Measurements from ENCODE around the gene VGLL3.

VGLL3 gene

DNA sequence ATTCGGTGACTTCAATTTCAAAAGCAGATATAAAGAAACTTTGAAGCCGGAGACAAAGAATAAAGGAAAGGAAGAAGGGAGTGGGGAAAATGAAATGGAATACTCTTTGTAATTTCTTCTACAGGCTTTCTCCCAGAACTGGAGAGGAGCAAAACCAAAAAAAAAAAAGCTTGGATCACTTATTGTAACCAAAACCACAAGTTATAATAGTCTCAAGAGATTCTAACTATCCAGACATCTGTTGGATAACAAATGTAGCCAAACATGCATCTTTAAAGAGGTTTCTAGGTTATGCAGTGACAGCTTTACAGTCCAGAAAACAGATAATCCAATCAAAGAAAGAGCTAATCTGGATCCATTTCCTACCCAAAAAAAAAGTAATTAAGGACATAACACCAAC is 36.2 kb downstream of the VGLL3 start:
- in situ Hi-C loops (cut with HindIII; ENCODE audit: low sequenced_read_pairs), result no loop called here

DNA sequence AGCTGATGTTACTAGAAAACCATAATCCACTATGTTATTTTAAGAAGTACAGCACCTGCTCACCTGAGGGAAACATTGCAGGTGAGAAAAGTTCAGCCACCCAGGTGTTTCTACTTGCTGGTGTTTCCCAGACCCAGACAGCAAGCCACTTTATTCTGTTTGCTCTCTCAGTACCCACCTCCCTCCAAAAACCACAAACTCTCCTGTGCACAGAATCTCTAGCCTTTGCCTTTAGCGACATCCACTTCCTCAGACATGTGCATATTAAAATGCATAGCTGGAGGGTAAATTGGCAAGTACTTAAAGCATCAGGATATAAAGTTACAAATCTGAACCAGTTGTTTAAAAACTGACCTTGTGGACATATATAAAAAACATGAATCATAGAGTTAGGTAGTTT is 36.7 kb downstream of the VGLL3 start:
- in situ Hi-C loops (cut with HindIII; ENCODE audit: low sequenced_read_pairs), result no loop called here

DNA sequence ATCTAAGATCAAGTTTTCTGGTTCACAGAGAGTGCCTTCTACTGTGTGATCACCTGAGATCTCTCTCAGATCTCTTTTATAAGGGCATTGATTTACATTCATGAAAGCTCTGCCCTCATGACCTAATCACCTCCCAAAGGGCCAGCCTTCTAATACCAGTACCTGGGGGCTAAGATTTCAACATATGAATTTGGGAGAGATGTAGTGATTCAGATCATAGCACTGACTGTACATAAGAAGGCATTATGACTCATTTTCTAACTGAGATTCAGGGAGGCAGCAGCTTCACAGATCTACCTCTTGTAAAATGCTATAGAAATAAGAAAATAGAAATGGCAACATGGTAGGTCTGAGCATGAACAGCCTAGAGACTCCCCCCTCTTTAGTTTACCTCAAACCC is 39.6 kb downstream of the VGLL3 start:
- in situ Hi-C loops (cut with HindIII; ENCODE audit: low sequenced_read_pairs), result no loop called here

- in situ Hi-C loops (cut with HindIII; ENCODE audit: low sequenced_read_pairs), result no loop called here
Observed at GRCh38 chr3:86950717-86951116, 40.2 kb downstream of the VGLL3 start.

DNA sequence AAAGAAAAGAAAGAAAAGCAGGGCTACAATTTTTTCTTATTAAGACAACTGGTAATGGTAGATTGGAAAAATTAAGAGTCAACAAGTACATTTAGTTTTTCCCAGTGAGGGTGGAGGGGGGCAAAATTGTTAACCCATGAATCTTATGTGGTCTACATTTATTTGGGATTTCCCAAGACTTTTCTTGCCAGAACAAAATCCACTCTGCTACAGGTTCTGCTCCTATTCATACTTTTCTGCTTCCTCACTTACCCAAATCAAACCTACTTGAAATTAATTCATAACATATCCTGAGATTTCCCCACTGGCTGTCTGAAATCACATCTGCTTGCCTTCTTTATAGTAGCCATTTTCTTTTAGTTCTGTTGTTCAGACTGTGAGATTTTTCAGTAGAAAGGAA is 41.1 kb downstream of the VGLL3 start:
- in situ Hi-C loops (cut with HindIII; ENCODE audit: low sequenced_read_pairs), result no loop called here

GRCh38 chr3:86948822-86949221 is 42.1 kb downstream of the VGLL3 start:
- in situ Hi-C loops (cut with HindIII; ENCODE audit: low sequenced_read_pairs), result no loop called here

DNA sequence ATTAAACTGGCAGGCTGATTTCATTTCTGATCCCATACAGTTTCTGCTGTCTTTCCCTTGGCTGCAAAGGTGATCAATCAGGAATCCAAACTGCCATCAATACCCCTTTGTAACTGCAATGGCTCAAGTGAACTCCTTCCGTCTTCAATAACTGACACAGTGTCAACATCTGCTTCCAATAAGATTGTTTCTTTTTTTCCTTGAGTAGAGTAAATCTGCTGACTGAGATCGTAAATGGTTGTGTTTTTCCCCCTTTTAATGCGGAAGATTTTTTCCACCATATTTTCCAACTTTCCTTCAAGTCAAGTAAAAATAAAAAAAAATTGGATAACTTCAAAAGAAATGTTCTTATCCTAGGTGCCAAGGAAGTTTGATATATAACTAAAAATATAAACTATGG is 48.7 kb downstream of the VGLL3 start:
- in situ Hi-C loops (cut with HindIII; ENCODE audit: low sequenced_read_pairs), result no loop called here

DNA sequence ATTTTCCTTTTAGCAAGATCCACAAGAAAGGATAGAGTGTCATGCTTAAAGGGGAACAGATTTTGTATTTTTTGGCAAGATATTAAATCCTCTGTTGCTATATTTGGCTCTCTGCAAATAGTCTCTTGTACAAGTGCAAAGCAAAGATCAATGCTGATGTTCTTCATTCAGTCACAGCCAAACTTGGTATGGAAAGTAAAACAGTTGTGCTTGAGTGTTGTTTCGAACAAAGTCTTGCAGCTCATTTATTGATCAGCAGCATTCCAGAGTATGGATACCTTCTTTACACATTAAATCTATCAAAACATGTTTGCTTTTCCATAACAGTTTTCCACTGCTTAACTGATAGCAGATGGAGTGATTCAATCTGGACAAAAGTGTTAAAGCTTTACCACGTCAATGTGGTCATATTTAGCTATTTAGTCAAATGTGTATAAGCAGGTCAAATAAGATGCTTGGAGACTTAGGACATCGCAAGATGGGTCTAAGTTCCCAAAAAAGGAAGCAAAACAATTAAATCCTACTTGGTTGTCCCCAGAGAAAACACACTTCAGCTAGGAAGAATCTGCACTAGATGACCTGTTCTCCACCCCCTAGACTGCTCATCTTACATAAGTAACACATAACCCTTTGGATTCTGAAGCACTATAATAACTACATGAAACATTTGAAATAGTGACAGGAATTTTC is 52.4 kb downstream of the VGLL3 start:
- in situ Hi-C loops (cut with HindIII; ENCODE audit: low sequenced_read_pairs), result no loop called here

GRCh38 chr3:86937306-86937791 is 53.6 kb downstream of the VGLL3 start:
- in situ Hi-C loops (cut with HindIII; ENCODE audit: low sequenced_read_pairs), result no loop called here

GRCh38 chr3:86934851-86935250 is 56.1 kb downstream of the VGLL3 start:
- in situ Hi-C loops (cut with HindIII; ENCODE audit: low sequenced_read_pairs), result no loop called here

DNA sequence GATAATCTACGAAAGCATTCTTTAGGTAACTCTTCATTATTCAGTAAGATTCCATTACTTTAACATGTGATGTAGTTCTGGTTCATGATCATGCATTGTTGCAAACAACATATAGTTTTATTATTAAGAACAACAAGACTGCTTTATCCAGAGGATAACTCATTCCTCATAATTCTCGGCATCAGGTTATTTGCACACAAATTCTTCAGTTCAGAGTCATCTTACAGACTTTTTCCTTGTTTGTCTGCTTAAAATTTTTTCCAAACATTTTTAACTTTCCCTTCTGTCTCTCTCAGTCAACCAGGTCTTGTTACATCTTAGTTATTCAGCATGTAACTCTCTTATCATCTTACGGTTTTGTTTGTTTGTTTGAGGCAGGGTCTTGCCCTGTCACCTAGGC is 60.1 kb downstream of the VGLL3 start:
- in situ Hi-C loops (cut with HindIII; ENCODE audit: low sequenced_read_pairs), result no loop called here

GRCh38 chr3:86930181-86930580 is 60.8 kb downstream of the VGLL3 start:
- in situ Hi-C loops (cut with HindIII; ENCODE audit: low sequenced_read_pairs), result no loop called here

- in situ Hi-C loops (cut with HindIII; ENCODE audit: low sequenced_read_pairs), result no loop called here
Observed at GRCh38 chr3:86929046-86929445, 61.9 kb downstream of the VGLL3 start.

GRCh38 chr3:86923071-86923491 is 67.9 kb downstream of the VGLL3 start:
- in situ Hi-C loops (cut with HindIII; ENCODE audit: low sequenced_read_pairs), result no loop called here

GRCh38 chr3:86921971-86922680 is 68.8 kb downstream of the VGLL3 start:
- in situ Hi-C loops (cut with HindIII; ENCODE audit: low sequenced_read_pairs), result no loop called here

GRCh38 chr3:86914670-86915069 is 76.3 kb downstream of the VGLL3 start:
- in situ Hi-C loops (cut with HindIII; ENCODE audit: low sequenced_read_pairs), result no loop called here

DNA sequence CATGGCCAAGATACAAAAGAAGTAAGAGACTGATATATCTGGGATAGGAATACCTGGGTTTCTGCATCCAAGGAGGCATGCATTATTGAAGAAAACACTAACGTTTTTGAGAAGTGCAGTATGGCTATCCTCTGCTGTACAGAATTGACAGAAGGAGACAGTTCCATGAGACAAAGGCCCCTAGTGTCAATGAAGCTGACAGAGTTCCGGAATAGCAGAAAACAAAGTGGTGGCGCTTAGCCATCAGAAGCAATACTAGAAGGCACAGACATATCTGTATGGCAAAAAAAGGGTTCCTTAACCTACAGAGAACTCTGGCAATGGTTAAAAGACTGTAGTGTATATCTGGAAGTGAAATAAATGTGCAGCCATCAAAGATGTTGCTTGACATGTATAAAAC is 77.8 kb downstream of the VGLL3 start:
- in situ Hi-C loops (cut with HindIII; ENCODE audit: low sequenced_read_pairs), result no loop called here

DNA sequence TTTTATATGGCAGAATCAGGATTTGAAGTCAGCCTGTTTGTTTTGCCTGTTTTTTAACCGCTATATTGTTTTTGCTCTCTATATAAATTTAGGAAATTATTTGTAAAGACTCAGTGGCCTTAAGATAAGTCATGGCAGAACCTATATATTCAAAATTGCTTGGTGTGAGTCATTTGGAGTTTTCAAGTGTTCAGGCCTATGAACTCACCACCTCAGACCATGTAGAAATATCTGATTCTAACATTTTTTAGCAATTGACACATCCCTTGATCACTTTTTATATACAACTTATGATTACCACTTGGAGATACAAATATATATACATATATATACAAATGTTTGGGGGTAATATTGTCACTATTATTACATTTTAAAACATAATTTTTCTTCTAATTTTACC is 95.7 kb downstream of the VGLL3 start:
- in situ Hi-C loops (cut with HindIII; ENCODE audit: low sequenced_read_pairs), result no loop called here

DNA sequence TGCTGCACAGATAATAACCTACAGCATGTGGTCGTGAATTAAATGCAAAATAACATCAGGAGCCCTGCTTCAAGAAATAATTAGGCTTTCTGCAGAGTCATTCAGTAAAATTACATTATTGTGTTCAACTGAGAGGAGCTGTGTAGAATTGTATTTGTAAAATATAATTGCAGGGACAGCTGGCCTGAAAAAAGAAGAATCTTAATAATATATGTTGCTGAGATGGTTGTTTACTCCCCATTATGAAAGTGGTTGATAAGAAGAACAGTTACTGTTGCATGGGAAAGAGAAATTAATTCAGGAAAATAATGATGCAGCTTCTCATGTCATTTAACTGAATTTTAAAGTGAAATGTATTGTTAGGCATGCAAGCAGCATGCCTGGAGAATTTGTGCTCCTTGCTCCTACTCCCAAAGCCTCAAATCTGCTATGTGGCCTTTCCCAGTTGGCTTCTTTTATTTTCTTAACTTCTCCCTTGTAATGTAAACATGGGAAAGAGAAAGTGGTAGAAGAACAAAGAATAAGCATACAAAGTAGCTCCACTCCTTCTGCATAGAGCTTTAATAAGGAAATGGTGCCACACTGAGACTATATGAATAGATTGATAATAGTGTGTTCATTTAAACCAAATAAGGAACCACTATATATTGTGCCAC is 100.1 kb downstream of the VGLL3 start:
- in situ Hi-C loops (cut with HindIII; ENCODE audit: low sequenced_read_pairs), result no loop called here
